ENCODE measurements around the gene GOLGA8M.
"Not testable (repeated sequence)": the region's sequence is repeated elsewhere in the genome, so short reads cannot be mapped to it uniquely, and the experiment has no call there.

Gene GOLGA8M

GRCh38 chr15:28655329-28656017 lies 56.7 kb downstream of the GOLGA8M start:
- not testable (repeated sequence) for DNase-seq

- not testable (repeated sequence) for DNase-seq
Observed at GRCh38 chr15:28654194-28654593, 58.0 kb downstream of the GOLGA8M start.

- not testable (repeated sequence) for DNase-seq
Observed at GRCh38 chr15:28652538-28652937, 59.7 kb downstream of the GOLGA8M start.

Measured in NCI-H2081 treated with DMSO at 0.1 percent for 48 hours (cell line).